IPS-11a (cell line): ENCODE data around the gene SCFD1.
A peak's percentile ranks its signal among the peaks of the same experiment; 100 is the strongest.
"Not testable (repeated sequence)": the region's sequence is repeated elsewhere in the genome, so short reads cannot be mapped to it uniquely, and the experiment has no call there.

ENCODE experiments used
- H3K4me3 ChIP-seq: one replicate; pipeline ENCODE4 v1.5.1; 2013; ENCODE audit warnings: low read depth, low read length, control low read depth

The SCFD1 gene

GRCh38 chr14:30610787-30611343, 11.3 kb upstream of the SCFD1 start:
- H3K4me3 ChIP-seq = no peak overlapping the region

- no peak overlapping the region for H3K4me3 ChIP-seq
Observed at GRCh38 chr14:30614155-30614554, 8.0 kb upstream of the SCFD1 start.

GRCh38 chr14:30620178-30620577, 1.9 kb upstream of the SCFD1 start:
- no peak overlapping the region for H3K4me3 ChIP-seq

GRCh38 chr14:30621354-30621939, 672 bp upstream of the SCFD1 start:
- peak overlapping the region; percentile 97 for H3K4me3 ChIP-seq

GRCh38 chr14:30623412-30624131, 1.5 kb downstream of the SCFD1 start:
- H3K4me3 ChIP-seq = peak overlapping the region; percentile 97

- H3K4me3 ChIP-seq = no peak overlapping the region
Observed at GRCh38 chr14:30624132-30624423, 2.0 kb downstream of the SCFD1 start.

- no peak overlapping the region for H3K4me3 ChIP-seq
Observed at GRCh38 chr14:30625533-30625932, 3.4 kb downstream of the SCFD1 start.

GRCh38 chr14:30629432-30629831, 7.3 kb downstream of the SCFD1 start:
- H3K4me3 ChIP-seq = not testable (repeated sequence)

- H3K4me3 ChIP-seq = no peak overlapping the region
Observed at GRCh38 chr14:30630248-30630647, 8.1 kb downstream of the SCFD1 start.

- no peak overlapping the region for H3K4me3 ChIP-seq
Observed at GRCh38 chr14:30632730-30633129, 10.6 kb downstream of the SCFD1 start.

- H3K4me3 ChIP-seq = no peak overlapping the region
Observed at GRCh38 chr14:30638926-30639325, 16.8 kb downstream of the SCFD1 start.

- H3K4me3 ChIP-seq = no peak overlapping the region
Observed at GRCh38 chr14:30641207-30641606, 19.1 kb downstream of the SCFD1 start.

- H3K4me3 ChIP-seq = not testable (repeated sequence)
Observed at GRCh38 chr14:30644462-30644861, 22.3 kb downstream of the SCFD1 start.

- H3K4me3 ChIP-seq = no peak overlapping the region
Observed at GRCh38 chr14:30645600-30645999, 23.5 kb downstream of the SCFD1 start.

GRCh38 chr14:30648471-30648870, 26.4 kb downstream of the SCFD1 start:
- no peak overlapping the region for H3K4me3 ChIP-seq

- H3K4me3 ChIP-seq = no peak overlapping the region
Observed at GRCh38 chr14:30651937-30652336, 29.8 kb downstream of the SCFD1 start.

GRCh38 chr14:30655124-30655523, 33.0 kb downstream of the SCFD1 start:
- no peak overlapping the region for H3K4me3 ChIP-seq

GRCh38 chr14:30655658-30656057, 33.5 kb downstream of the SCFD1 start:
- no peak overlapping the region for H3K4me3 ChIP-seq

GRCh38 chr14:30656190-30656632, 34.1 kb downstream of the SCFD1 start:
- H3K4me3 ChIP-seq = no peak overlapping the region

GRCh38 chr14:30657050-30657449, 34.9 kb downstream of the SCFD1 start:
- no peak overlapping the region for H3K4me3 ChIP-seq

GRCh38 chr14:30657606-30658163, 35.6 kb downstream of the SCFD1 start:
- no peak overlapping the region for H3K4me3 ChIP-seq

GRCh38 chr14:30658645-30659044, 36.5 kb downstream of the SCFD1 start:
- no peak overlapping the region for H3K4me3 ChIP-seq
